AG09319 (cell line): Measurements from ENCODE around the gene GJA5.

Source experiments
- DNase-seq: peaks from one replicate; pipeline ENCODE4 v3.0.0-alpha.2; 2010; ENCODE audit warnings: low read depth; ENCODE audit errors: extremely low read depth
- CTCF ChIP-seq: IDR thresholded peaks from 2 replicates; pipeline ENCODE4 v1.5.1; 2011; ENCODE audit warnings: low read depth, mild to moderate bottlenecking, inconsistent platforms, low read length, moderate library complexity

The GJA5 gene

GRCh38 chr1:147794570-147794969 is 34.2 kb upstream of the GJA5 start:
- no peak for TF ChIP-seq CTCF
- DNase-seq: no peak

- DNase-seq: no peak
- no peak for TF ChIP-seq CTCF
These were observed 31.5 kb upstream of the GJA5 start for GRCh38 chr1:147791876-147792275.

- no peak for DNase-seq
- TF ChIP-seq CTCF: no peak
These were observed 27.4 kb upstream of the GJA5 start for GRCh38 chr1:147787765-147788164.

GRCh38 chr1:147786536-147786935 is 26.1 kb upstream of the GJA5 start:
- DNase-seq: no peak

GRCh38 chr1:147785794-147786506 is 25.5 kb upstream of the GJA5 start:
- no peak for DNase-seq
- TF ChIP-seq CTCF: no peak

More at GRCh38 chr1:147786536-147786935, 26.1 kb upstream of the GJA5 start:
- no peak for TF ChIP-seq CTCF

- no peak for DNase-seq
- no peak for TF ChIP-seq CTCF
These were observed 24.5 kb upstream of the GJA5 start for GRCh38 chr1:147784941-147785340.

GRCh38 chr1:147781056-147781471 is 20.7 kb upstream of the GJA5 start:
- TF ChIP-seq CTCF: no peak
- DNase-seq: no peak
